Neural progenitor cell (in vitro differentiated cells): ENCODE data around the gene ADARB2. TPM values are rescaled to one million over a fixed set of nuclear protein-coding genes. Genes with fewer than 3 reads are reported as not detected.
A peak's percentile ranks its signal among the peaks of the same experiment; 100 is the strongest.

Experiments used
- DNase-seq: peaks from one replicate; pipeline ENCODE4 v3.0.0-alpha.2; 2016; ENCODE audit warnings: low spot score
- H2AFZ ChIP-seq: fragments of 200-600 bp; sonication (generic); replicated peaks from 2 replicates; pipeline ENCODE4 v1.6.1; 2016; ENCODE audit warnings: antibody characterized with exemption
- H3F3A ChIP-seq: fragments of 200-600 bp; sonication (generic); 2 replicates; pipeline ENCODE4 v1.6.1; 2016; ENCODE audit warnings: antibody characterized with exemption, low read depth
- H3K27ac ChIP-seq: fragments of 200-600 bp; sonication (generic); 2 replicates; pipeline ENCODE4 v1.5.1; 2016; ENCODE audit warnings: mild to moderate bottlenecking
- H3K27me3 ChIP-seq: fragments of 200-600 bp; sonication (generic); 2 replicates; pipeline ENCODE4 v1.6.1; 2016; ENCODE audit warnings: mild to moderate bottlenecking, moderate library complexity
- H3K36me3 ChIP-seq: fragments of 200-600 bp; sonication (generic); 2 replicates; pipeline ENCODE4 v1.5.1; 2016
- H3K4me1 ChIP-seq: fragments of 200-600 bp; sonication (generic); 2 replicates; pipeline ENCODE4 v1.6.1; 2016; ENCODE audit warnings: mixed run types
- H3K4me2 ChIP-seq: fragments of 200-600 bp; sonication (generic); 2 replicates; pipeline ENCODE4 v1.6.1; 2016
- H3K4me3 ChIP-seq: fragments of 200-600 bp; sonication (generic); 2 replicates; pipeline ENCODE4 v1.5.1; 2016
- H3K79me2 ChIP-seq: fragments of 200-600 bp; sonication (generic); 2 replicates; pipeline ENCODE4 v1.6.1; 2016; ENCODE audit warnings: low read depth
- H3K9ac ChIP-seq: fragments of 200-600 bp; sonication (generic); 2 replicates; pipeline ENCODE4 v1.6.1; 2016
- H3K9me3 ChIP-seq: fragments of 200-600 bp; sonication (generic); 2 replicates; pipeline ENCODE4 v1.5.1; 2016; ENCODE audit warnings: low read depth
- H4K20me1 ChIP-seq: fragments of 200-600 bp; sonication (generic); 2 replicates; pipeline ENCODE4 v1.6.1; 2016; ENCODE audit warnings: low read depth
- H3K27ac Mint-ChIP-seq: 3 replicates; pipeline ENCODE4 v1.8.0; 2021; ENCODE audit warnings: mixed read lengths
- H3K27me3 Mint-ChIP-seq: 2 replicates; pipeline ENCODE4 v1.8.0; 2022; ENCODE audit warnings: low read depth, mild to moderate bottlenecking, inconsistent platforms, moderate library complexity, mixed read lengths; ENCODE audit not compliant: insufficient read depth
- H3K36me3 Mint-ChIP-seq: 3 replicates; pipeline ENCODE4 v1.8.0; 2021; ENCODE audit warnings: mixed read lengths
- H3K4me1 Mint-ChIP-seq: 3 replicates; pipeline ENCODE4 v1.8.0; 2021; ENCODE audit warnings: mixed read lengths
- H3K4me3 Mint-ChIP-seq: 3 replicates; pipeline ENCODE4 v1.8.0; 2021; ENCODE audit warnings: mild to moderate bottlenecking, moderate library complexity, mixed read lengths
- H3K9me3 Mint-ChIP-seq: 3 replicates; pipeline ENCODE4 v1.8.0; 2020; ENCODE audit warnings: mixed read lengths
- EZH2 ChIP-seq: fragments of 200-600 bp; sonication (generic); IDR thresholded peaks from 2 replicates; pipeline ENCODE4 v1.6.1; 2017; ENCODE audit warnings: antibody characterized with exemption, mild to moderate bottlenecking, moderate library complexity
- EZH2phosphoT487 ChIP-seq: fragments of 200-600 bp; sonication (generic); IDR thresholded peaks from 2 replicates; pipeline ENCODE4 v1.6.1; 2017; ENCODE audit warnings: antibody characterized with exemption
- total RNA-seq: library from RNA; depleted of rRNA; stranded (reverse); fragments of >200 nt; gene quantifications from 2 replicates; pipeline ENCODE4 v1.2.3, GENCODE V29; 2015; ENCODE audit warnings: low replicate concordance
- TF ChIP-seq, protein P1 (sequence below): fragments of 200-600 bp; sonication (generic); IDR thresholded peaks from 2 replicates; pipeline ENCODE4 v1.5.1; 2017; ENCODE audit warnings: antibody characterized with exemption, mild to moderate bottlenecking

Gene ADARB2
- total RNA-seq, 1 donor from 2014 or later, result not detected

DNA sequence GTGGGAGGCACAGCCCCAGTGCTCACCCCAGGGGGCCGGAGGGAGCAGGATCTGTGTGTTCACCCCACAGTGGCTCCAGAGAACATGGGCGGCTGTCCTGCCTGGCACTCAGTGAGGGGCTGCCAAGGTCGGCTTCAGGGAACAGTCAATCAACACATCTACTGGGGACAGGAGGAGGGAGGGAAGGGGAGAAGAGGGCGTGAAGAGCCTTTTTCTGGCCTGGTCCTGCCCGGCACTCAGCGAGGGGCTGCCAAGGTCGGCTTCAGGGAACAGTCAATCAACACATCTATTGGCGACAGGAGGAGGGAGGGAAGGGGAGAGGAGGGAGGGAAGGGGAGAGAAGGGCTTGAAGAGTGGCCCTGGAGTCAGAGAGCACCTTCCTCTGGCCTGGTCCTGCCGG is 184.9 kb downstream of the ADARB2 start:
- Histone ChIP-seq H3K36me3 (no peaks in the 10 kb centered on the region), H3F3A (no peaks in the 10 kb centered on the region), H4K20me1 (no peaks in the 10 kb centered on the region), H3K4me3 (no peak overlapping the region), H3K27me3 (no peaks in the 10 kb centered on the region), H3K4me1 (no peaks in the 10 kb centered on the region), H3K4me2 (no peak overlapping the region), H3K9me3 (no peaks in the 10 kb centered on the region), H2AFZ (no peak overlapping the region), H3K27ac (no peak overlapping the region), H3K79me2 (no peaks in the 10 kb centered on the region), H3K9ac (no peak overlapping the region)
- Mint-ChIP-seq H3K4me3 (no peak overlapping the region), H3K4me1 (peaks cover 12% of the 10 kb centered on the region), H3K36me3 (no peaks in the 10 kb centered on the region), H3K27ac (no peak overlapping the region), H3K27me3 (peaks cover 4% of the 10 kb centered on the region), H3K9me3 (peaks cover 3% of the 10 kb centered on the region)
- DNase-seq, result no peak
- no peak for TF ChIP-seq EZH2
- TF ChIP-seq, protein P1, sequence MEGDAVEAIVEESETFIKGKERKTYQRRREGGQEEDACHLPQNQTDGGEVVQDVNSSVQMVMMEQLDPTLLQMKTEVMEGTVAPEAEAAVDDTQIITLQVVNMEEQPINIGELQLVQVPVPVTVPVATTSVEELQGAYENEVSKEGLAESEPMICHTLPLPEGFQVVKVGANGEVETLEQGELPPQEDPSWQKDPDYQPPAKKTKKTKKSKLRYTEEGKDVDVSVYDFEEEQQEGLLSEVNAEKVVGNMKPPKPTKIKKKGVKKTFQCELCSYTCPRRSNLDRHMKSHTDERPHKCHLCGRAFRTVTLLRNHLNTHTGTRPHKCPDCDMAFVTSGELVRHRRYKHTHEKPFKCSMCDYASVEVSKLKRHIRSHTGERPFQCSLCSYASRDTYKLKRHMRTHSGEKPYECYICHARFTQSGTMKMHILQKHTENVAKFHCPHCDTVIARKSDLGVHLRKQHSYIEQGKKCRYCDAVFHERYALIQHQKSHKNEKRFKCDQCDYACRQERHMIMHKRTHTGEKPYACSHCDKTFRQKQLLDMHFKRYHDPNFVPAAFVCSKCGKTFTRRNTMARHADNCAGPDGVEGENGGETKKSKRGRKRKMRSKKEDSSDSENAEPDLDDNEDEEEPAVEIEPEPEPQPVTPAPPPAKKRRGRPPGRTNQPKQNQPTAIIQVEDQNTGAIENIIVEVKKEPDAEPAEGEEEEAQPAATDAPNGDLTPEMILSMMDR, result no peak
- TF ChIP-seq EZH2phosphoT487, result no peak

DNA sequence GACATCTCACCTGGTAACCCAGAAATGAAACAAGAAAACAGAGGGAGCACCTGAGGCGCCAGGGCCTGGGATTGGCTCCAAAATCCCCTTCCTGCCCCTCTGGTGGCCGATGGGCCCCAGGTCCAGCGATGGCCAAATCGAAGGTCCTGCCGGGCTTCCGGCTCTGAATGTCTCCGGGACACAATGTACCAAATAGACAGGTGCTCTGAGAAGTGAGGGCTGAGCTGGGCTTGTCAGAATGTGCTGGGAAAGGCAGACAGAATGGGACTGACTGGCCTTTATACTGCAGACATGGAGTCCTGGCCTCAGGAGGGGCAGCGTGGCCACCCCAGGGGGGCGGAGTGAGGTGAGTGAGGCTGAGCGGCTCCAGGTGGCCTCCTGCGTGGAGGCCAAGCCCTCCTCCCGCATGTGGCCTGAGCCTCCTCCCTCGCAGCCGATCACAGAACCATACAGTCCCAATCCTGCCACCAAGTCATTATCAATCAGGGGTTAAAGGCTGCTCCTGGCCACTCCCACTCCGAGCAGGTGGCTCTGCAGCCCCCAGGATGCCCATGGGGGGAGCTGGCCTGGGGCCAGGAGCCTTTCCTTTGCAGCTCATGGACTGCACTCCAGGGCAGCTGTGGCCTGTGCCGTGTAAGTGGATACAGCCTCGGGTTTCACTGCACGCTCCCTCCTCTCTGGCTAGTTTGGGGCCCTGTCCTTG is 185.5 kb downstream of the ADARB2 start:
- no peaks in the 10 kb centered on the region for H4K20me1 ChIP-seq
- H3K9ac ChIP-seq, result no peak overlapping the region
- no peak overlapping the region for H3K4me3 Mint-ChIP-seq
- DNase-seq, result peak; percentile 24
- no peaks in the 10 kb centered on the region for H3K79me2 ChIP-seq
- no peaks in the 10 kb centered on the region for H3F3A ChIP-seq
- H3K27me3 ChIP-seq, result no peaks in the 10 kb centered on the region
- no peak overlapping the region for H3K4me3 ChIP-seq
- TF ChIP-seq, protein P1, result no peak
- TF ChIP-seq EZH2phosphoT487, result no peak
- TF ChIP-seq EZH2, result no peak
- no peaks in the 10 kb centered on the region for H3K4me1 ChIP-seq
- no peaks in the 10 kb centered on the region for H3K36me3 ChIP-seq
- H3K9me3 ChIP-seq, result no peaks in the 10 kb centered on the region
- H3K4me1 Mint-ChIP-seq, result peaks cover 12% of the 10 kb centered on the region
- no peak overlapping the region for H2AFZ ChIP-seq
- peaks cover 6% of the 10 kb centered on the region for H3K27me3 Mint-ChIP-seq
- peaks cover 3% of the 10 kb centered on the region for H3K9me3 Mint-ChIP-seq
- H3K36me3 Mint-ChIP-seq, result no peaks in the 10 kb centered on the region
- no peak overlapping the region for H3K27ac ChIP-seq
- no peak overlapping the region for H3K4me2 ChIP-seq
- no peak overlapping the region for H3K27ac Mint-ChIP-seq

DNA sequence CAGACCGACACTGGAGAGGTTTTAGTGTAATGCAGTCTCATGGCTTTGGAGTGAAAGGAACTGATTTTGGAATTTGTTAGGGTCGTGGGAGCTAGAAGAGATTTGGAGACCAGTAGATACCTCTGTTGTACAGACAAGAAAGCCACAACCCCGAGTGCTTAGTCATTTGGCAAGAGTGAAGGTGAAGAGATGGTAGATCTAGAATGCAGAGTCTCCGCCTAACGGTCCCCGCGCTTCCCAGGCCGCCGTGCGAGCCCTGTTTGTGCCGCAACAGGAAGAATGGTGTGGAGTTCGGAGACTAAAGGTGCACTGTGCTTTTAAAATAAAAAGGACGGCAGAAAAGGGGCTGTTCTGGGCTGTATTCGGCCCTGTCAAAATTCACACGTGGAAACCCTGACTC is 186.7 kb downstream of the ADARB2 start:
- Histone ChIP-seq H3K79me2 (no peaks in the 10 kb centered on the region), H3K9me3 (no peaks in the 10 kb centered on the region), H3K4me3 (no peak overlapping the region), H4K20me1 (no peaks in the 10 kb centered on the region), H2AFZ (no peak overlapping the region), H3K27me3 (no peaks in the 10 kb centered on the region), H3K27ac (no peak overlapping the region), H3K36me3 (no peaks in the 10 kb centered on the region), H3K4me2 (no peak overlapping the region), H3K4me1 (no peaks in the 10 kb centered on the region), H3F3A (no peaks in the 10 kb centered on the region), H3K9ac (no peak overlapping the region)
- no peak for DNase-seq
- Mint-ChIP-seq H3K27ac (no peak overlapping the region), H3K4me1 (peaks cover 12% of the 10 kb centered on the region), H3K36me3 (no peaks in the 10 kb centered on the region), H3K27me3 (peaks cover 7% of the 10 kb centered on the region), H3K9me3 (peaks cover 6% of the 10 kb centered on the region), H3K4me3 (no peak overlapping the region)
- TF ChIP-seq, protein P1, result no peak
- no peak for TF ChIP-seq EZH2phosphoT487
- no peak for TF ChIP-seq EZH2
